CD14-positive monocyte (primary cell): ENCODE results near the gene SERPINA4. TPM values are rescaled to one million over a fixed set of nuclear protein-coding genes. Genes with fewer than 3 reads are reported as not detected.

Experiments
- DNase-seq, 3 donors: peaks; one replicate each; pipeline ENCODE4 v3.0.0-alpha.2; 2011 to 2022
- H2AFZ ChIP-seq: 2 replicates; pipeline ENCODE4 v1.6.0; 2012; ENCODE audit warnings: mild to moderate bottlenecking, low read depth, low read length, inconsistent platforms; ENCODE audit not compliant: insufficient read depth, poor library complexity, severe bottlenecking
- H3K27ac ChIP-seq, 2 donors: 1 replicate in 1 of 2; 2 replicates in 1 of 2; pipeline ENCODE4 v1.5.1; 2012 to 2013; ENCODE audit warnings: low read length in 2 of 2, control low read depth in 1 of 2, inconsistent platforms in 1 of 2, low read depth in 1 of 2, mild to moderate bottlenecking in 1 of 2
- H3K27me3 ChIP-seq, 2 donors: one replicate each; pipeline versions ENCODE4 v1.6.0 to v1.6.1; 2011 to 2013; ENCODE audit warnings: low read length in 2 of 2; ENCODE audit not compliant: control insufficient read depth in 2 of 2, insufficient read depth in 2 of 2
- H3K36me3 ChIP-seq, 2 donors: replicated peaks in 1 of 2; 1 replicate in 1 of 2; 2 replicates in 1 of 2; pipeline versions ENCODE4 v1.5.1 to v1.6.1; 2012 to 2013; ENCODE audit warnings: low read length in 2 of 2, control low read depth in 1 of 2, inconsistent platforms in 1 of 2, mild to moderate bottlenecking in 1 of 2; ENCODE audit not compliant: insufficient read depth in 2 of 2, control insufficient read depth in 1 of 2
- H3K4me1 ChIP-seq, 2 donors: 1 replicate in 1 of 2; 2 replicates in 1 of 2; pipeline versions ENCODE4 v1.5.1 to v1.6.1; 2012 to 2013; ENCODE audit warnings: low read length in 2 of 2, control low read depth in 1 of 2, inconsistent platforms in 1 of 2, mild to moderate bottlenecking in 1 of 2, moderate library complexity in 1 of 2; ENCODE audit not compliant: insufficient read depth in 2 of 2, control insufficient read depth in 1 of 2
- H3K4me2 ChIP-seq: replicated peaks from 2 replicates; pipeline ENCODE3; 2012; ENCODE audit warnings: low read length, moderate library complexity, mild to moderate bottlenecking; ENCODE audit not compliant: poor library complexity, severe bottlenecking; ENCODE audit errors: extremely low read depth
- H3K4me3 ChIP-seq, 3 experiments: fragments of 200-600 bp in 1 of 3; sonication (generic) in 1 of 3; replicated peaks in 1 of 3; 1 replicate in 2 of 3; 2 replicates in 1 of 3; pipeline ENCODE4 v1.5.1; 2011 to 2013; ENCODE audit warnings: low read length in 3 of 3, mild to moderate bottlenecking in 3 of 3, control low read depth in 2 of 3, low read depth in 2 of 3, inconsistent platforms in 1 of 3, moderate library complexity in 1 of 3
- H3K79me2 ChIP-seq: 2 replicates; pipeline ENCODE4 v1.6.0; 2012; ENCODE audit warnings: mild to moderate bottlenecking, control low read depth, inconsistent platforms, low read length, moderate library complexity; ENCODE audit not compliant: insufficient read depth
- H3K9ac ChIP-seq: 2 replicates; pipeline ENCODE4 v1.6.0; 2017; ENCODE audit warnings: low read length, mild to moderate bottlenecking; ENCODE audit not compliant: insufficient read depth, poor library complexity, severe bottlenecking
- H3K9me3 ChIP-seq, 2 donors: replicated peaks in 1 of 2; 1 replicate in 1 of 2; 2 replicates in 1 of 2; pipeline versions ENCODE4 v1.5.1 to v1.6.1; 2012 to 2013; ENCODE audit warnings: low read length in 2 of 2, control low read depth in 1 of 2; ENCODE audit not compliant: control insufficient read depth in 1 of 2, insufficient read depth in 1 of 2
- H4K20me1 ChIP-seq: 2 replicates; pipeline ENCODE4 v1.6.0; 2012; ENCODE audit warnings: mild to moderate bottlenecking, low read length, control low read depth, moderate library complexity; ENCODE audit not compliant: insufficient read depth
- H3K27ac Mint-ChIP-seq, 7 donors: one replicate each; pipeline ENCODE4 v1.8.0; 2020; ENCODE audit warnings: mild to moderate bottlenecking in 7 of 7, mixed read lengths in 7 of 7, moderate library complexity in 6 of 7, inconsistent platforms in 2 of 7
- H3K27me3 Mint-ChIP-seq, 3 donors: one replicate each; pipeline ENCODE4 v1.8.0; 2021 to 2022; ENCODE audit warnings: low read depth in 3 of 3, mild to moderate bottlenecking in 3 of 3, mixed read lengths in 3 of 3, moderate library complexity in 3 of 3, inconsistent platforms in 1 of 3
- H3K36me3 Mint-ChIP-seq, 2 donors: one replicate each; pipeline ENCODE4 v1.8.0; 2020; ENCODE audit warnings: mixed read lengths in 2 of 2, inconsistent platforms in 1 of 2, mild to moderate bottlenecking in 1 of 2
- H3K4me1 Mint-ChIP-seq: one replicate; pipeline ENCODE4 v1.8.0; 2020; ENCODE audit warnings: mild to moderate bottlenecking, mixed read lengths
- H3K4me3 Mint-ChIP-seq, 2 donors: one replicate each; pipeline ENCODE4 v1.8.0; 2020; ENCODE audit warnings: mild to moderate bottlenecking in 2 of 2, mixed read lengths in 2 of 2, moderate library complexity in 1 of 2
- H3K9me3 Mint-ChIP-seq, 7 donors: one replicate each; pipeline ENCODE4 v1.8.0; 2020 to 2022; ENCODE audit warnings: mixed read lengths in 7 of 7, mild to moderate bottlenecking in 6 of 7, moderate library complexity in 6 of 7, inconsistent platforms in 2 of 7
- WGBS: methylation state at CpG from one replicate; pipeline ENCODE4 v1.1.5; 2013; ENCODE audit warnings: missing lambda C conversion rate; ENCODE audit not compliant: insufficient coverage; 5-methylcytosine and 5-hydroxymethylcytosine counted together
- intact Hi-C, 2 donors: fragments of 100-400 bp; cut with micrococcal nuclease; formaldehyde crosslinking; loops; one replicate each; pipeline versions ENCODE4 v1.15.0 to v1.15.1; 2023
- polyA minus RNA-seq: library from RNA; depleted of rRNA, polyadenylated mRNA; stranded (reverse); fragments of >200 nt; gene quantifications from 2 replicates; pipeline ENCODE4 v1.2.3, GENCODE V29; 2012
- polyA plus RNA-seq, 3 donors: library from polyadenylated mRNA; depleted of rRNA in 1 of 3; unstranded in 2 of 3; stranded (reverse) in 1 of 3; fragments of 300-500 nt in 2 of 3; fragments of >200 nt in 1 of 3; fragmentation: Illumina TruSeq in 2 of 3; gene quantifications; 1 replicate in 2 of 3; 2 replicates in 1 of 3; pipeline ENCODE4 v1.2.3, GENCODE V29; 2012 to 2021
- total RNA-seq, 12 experiments: library from RNA in 1 of 12; stranded (reverse) in 1 of 12; fragments of 120-200 nt in 1 of 12; gene quantifications; one replicate each; pipeline ENCODE4 v1.2.4 and lab custom pipeline; 2013 to 2026; ENCODE audit warnings: mixed read lengths in 6 of 12, inconsistent platforms in 1 of 12
- TF ChIP-seq, protein P1 (sequence below): fragments of 200-600 bp; IDR thresholded peaks from one replicate; pipeline ENCODE4 v1.8.0; 2022; ENCODE audit warnings: antibody characterized with exemption, mild to moderate bottlenecking

The SERPINA4 gene, protein sequence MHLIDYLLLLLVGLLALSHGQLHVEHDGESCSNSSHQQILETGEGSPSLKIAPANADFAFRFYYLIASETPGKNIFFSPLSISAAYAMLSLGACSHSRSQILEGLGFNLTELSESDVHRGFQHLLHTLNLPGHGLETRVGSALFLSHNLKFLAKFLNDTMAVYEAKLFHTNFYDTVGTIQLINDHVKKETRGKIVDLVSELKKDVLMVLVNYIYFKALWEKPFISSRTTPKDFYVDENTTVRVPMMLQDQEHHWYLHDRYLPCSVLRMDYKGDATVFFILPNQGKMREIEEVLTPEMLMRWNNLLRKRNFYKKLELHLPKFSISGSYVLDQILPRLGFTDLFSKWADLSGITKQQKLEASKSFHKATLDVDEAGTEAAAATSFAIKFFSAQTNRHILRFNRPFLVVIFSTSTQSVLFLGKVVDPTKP
- total RNA-seq (2013), result not detected
- polyA plus RNA-seq (not detected), polyA minus RNA-seq (not detected in 2 replicates), total RNA-seq (lab: John Stamatoyannopoulos, UW) (0 to 0.58 (median 0) reads per million in 11 experiments)

DNA sequence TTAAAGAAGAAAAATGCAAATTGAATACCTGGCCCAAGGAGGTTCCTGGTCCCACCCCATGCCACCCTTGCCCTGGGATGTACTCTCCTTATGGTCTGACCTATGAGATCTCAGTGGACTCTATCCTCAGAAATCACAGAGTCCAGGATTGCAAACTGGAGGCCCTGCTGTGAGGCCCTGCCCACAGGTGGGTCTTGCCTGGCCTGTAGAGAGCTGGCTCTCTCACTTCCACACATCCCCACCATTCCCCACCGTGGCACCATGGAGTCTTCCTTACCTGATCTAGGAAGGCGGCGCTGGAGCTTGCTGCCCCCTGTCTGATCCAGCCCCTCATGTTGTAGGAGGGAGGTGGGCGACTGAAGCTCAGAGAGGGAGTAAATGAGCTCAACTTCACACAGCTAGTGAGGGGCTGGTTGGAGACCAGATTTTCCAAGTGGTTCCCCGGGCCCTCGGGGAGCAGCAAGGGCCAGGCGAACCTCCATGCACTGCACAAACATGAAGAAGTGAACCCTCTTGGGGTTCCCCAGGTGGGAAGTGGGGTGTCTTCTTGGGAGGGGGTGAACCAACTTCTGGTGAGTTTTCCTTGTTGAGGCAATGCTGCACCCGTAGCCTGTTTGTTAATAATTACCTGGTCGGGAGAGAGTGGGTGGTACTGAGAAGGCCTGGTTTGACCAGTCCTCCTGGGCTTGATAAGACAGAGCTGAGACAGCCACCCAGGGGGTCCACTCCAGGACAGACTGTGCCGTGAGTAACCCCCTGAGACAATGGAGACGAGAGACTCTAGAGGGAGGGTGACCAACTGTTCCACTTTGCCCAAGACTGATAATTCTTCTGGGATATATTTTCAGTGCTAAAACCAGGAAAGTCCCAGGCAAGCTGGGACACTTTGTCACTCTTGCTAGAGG lies at the start of gene SERPINA4:
SERPINA4 (plus strand) TSS at position 692 of the 905 bp plus-strand sequence. CDS start 2,041 bp downstream, outside the sequence.
- Mint-ChIP-seq H3K27ac (no peak within 1 kb of the TSS), H3K9me3 (peaks cover 5 to 17% (median 10%) of the 10 kb centered on the region in 7 donors), H3K4me3 (no peak within 1 kb of the TSS), H3K27me3 (peaks cover 0 to 5% (median 2%) of the 10 kb centered on the region in 3 donors), H3K4me1 (no peaks in the 10 kb centered on the region), H3K36me3 (no peaks in the 10 kb centered on the region)
- 89% methylated on average over 8 of the region's 11 CpGs for WGBS
- H3K27me3 ChIP-seq, result no peaks in the 10 kb centered on the region
- no peaks in the 10 kb centered on the region for H4K20me1 ChIP-seq
- H3K27ac ChIP-seq, result no peak within 1 kb of the TSS
- H3K4me1 ChIP-seq, result no peaks in the 10 kb centered on the region
- no peaks in the 10 kb centered on the region for H3K36me3 ChIP-seq
- no peak within 1 kb of the TSS for H3K4me3 ChIP-seq
- H3K4me2 ChIP-seq, result no peak within 1 kb of the TSS
- H3K9ac ChIP-seq, result no peak within 1 kb of the TSS
- TF ChIP-seq, protein P1, sequence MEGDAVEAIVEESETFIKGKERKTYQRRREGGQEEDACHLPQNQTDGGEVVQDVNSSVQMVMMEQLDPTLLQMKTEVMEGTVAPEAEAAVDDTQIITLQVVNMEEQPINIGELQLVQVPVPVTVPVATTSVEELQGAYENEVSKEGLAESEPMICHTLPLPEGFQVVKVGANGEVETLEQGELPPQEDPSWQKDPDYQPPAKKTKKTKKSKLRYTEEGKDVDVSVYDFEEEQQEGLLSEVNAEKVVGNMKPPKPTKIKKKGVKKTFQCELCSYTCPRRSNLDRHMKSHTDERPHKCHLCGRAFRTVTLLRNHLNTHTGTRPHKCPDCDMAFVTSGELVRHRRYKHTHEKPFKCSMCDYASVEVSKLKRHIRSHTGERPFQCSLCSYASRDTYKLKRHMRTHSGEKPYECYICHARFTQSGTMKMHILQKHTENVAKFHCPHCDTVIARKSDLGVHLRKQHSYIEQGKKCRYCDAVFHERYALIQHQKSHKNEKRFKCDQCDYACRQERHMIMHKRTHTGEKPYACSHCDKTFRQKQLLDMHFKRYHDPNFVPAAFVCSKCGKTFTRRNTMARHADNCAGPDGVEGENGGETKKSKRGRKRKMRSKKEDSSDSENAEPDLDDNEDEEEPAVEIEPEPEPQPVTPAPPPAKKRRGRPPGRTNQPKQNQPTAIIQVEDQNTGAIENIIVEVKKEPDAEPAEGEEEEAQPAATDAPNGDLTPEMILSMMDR, result no peak
- intact Hi-C loops, result no loop called here
- H2AFZ ChIP-seq, result no peak within 1 kb of the TSS
- no peaks in the 10 kb centered on the region for H3K79me2 ChIP-seq
- peaks cover 0 to 8% of the 10 kb centered on the region in 2 donors for H3K9me3 ChIP-seq
- DNase-seq, result no peak

DNA sequence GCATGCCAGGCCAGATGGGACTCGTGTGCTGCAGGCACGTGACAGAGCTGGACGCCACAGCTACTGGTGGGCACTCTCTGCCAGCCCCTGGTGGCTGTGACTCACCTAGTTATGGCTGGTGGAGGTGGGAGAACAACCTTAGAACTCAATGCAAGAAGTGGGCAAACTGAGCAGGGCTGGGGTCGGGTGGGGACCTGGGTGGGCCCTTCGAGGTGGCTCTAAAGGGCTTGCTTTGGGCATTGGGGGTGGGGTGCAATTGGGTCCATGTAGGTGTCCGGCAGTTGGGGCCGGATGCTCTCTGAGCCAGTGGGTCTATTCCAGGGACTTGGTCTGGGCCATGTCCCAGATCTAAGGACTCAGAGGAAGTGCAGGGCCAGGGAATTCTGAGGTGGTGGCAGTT lies 46.9 kb upstream of the SERPINA4 start:
- Histone ChIP-seq H3K9me3 (no peaks in the 10 kb centered on the region), H3K4me2 (no peak overlapping the region), H3K4me1 (no peaks in the 10 kb centered on the region), H3K27me3 (no peaks in the 10 kb centered on the region), H4K20me1 (no peaks in the 10 kb centered on the region), H3K27ac (no peak overlapping the region), H3K79me2 (no peaks in the 10 kb centered on the region), H3K9ac (no peak overlapping the region), H3K4me3 (no peak overlapping the region), H3K36me3 (no peaks in the 10 kb centered on the region), H2AFZ (no peak overlapping the region)
- 89% methylated on average over 7 of the region's 7 CpGs for WGBS
- H3K4me1 Mint-ChIP-seq, result no peaks in the 10 kb centered on the region
- TF ChIP-seq, protein P1, result no peak
- no peak overlapping the region for H3K4me3 Mint-ChIP-seq
- no peaks in the 10 kb centered on the region for H3K36me3 Mint-ChIP-seq
- no peak overlapping the region for H3K27ac Mint-ChIP-seq
- DNase-seq, result no peak
- peaks cover 0 to 2% (median 2%) of the 10 kb centered on the region in 7 donors for H3K9me3 Mint-ChIP-seq
- H3K27me3 Mint-ChIP-seq, result peaks cover 4 to 5% (median 4%) of the 10 kb centered on the region in 3 donors
- intact Hi-C loops, result no loop called here
